ENCODE results near the gene NPHP4.

Gene NPHP4

GRCh38 chr1:5961601-5962000 is 30.6 kb downstream of the NPHP4 start:
- Histone ChIP-seq H3K27me3 (replicated peaks; ENCODE audit: insufficient read depth, low read length) (no peaks in the 10 kb centered on the region), H3K4me3 (ENCODE audit: low read length) (no peak overlapping the region), H2AFZ (ENCODE audit: low read length) (no peak overlapping the region), H3K4me1 (ENCODE audit: low read length) (no peaks in the 10 kb centered on the region), H3K79me2 (ENCODE audit: low read length) (no peaks in the 10 kb centered on the region), H3K9me2 (replicated peaks; ENCODE audit: insufficient read depth, low read length) (no peaks in the 10 kb centered on the region), H3K4me2 (ENCODE audit: low read depth, low read length) (no peak overlapping the region), H3K36me3 (replicated peaks; ENCODE audit: insufficient read depth, low read length) (no peaks in the 10 kb centered on the region), H3K9me3 (replicated peaks; ENCODE audit: insufficient read depth, low read length) (no peaks in the 10 kb centered on the region), H3F3A (ENCODE audit: insufficient read depth, low read length) (no peaks in the 10 kb centered on the region), H4K20me1 (ENCODE audit: insufficient read depth, low read length) (no peaks in the 10 kb centered on the region; the same call in 1 of the 2 replicates), H3K9ac (ENCODE audit: low read length) (no peak overlapping the region), H3K27ac (ENCODE audit: low read length) (no peak overlapping the region)
- DNase-seq, result no peak
- no peak for TF ChIP-seq EZH2 (optimal IDR thresholded peaks at IDR 0.05; ENCODE audit: low read depth, low read length)
- no peak for TF ChIP-seq EZH2phosphoT487 (IDR thresholded peaks at IDR 0.05; ENCODE audit: low read length)
- TF ChIP-seq CTCF (IDR thresholded peaks at IDR 0.05; ENCODE audit: low read length), result no peak

GRCh38 chr1:5960336-5960735 is 31.9 kb downstream of the NPHP4 start:
- Histone ChIP-seq H4K20me1 (ENCODE audit: insufficient read depth, low read length) (no peaks in the 10 kb centered on the region; the same call in 1 of the 2 replicates), H3K79me2 (ENCODE audit: low read length) (no peaks in the 10 kb centered on the region), H3F3A (ENCODE audit: insufficient read depth, low read length) (no peaks in the 10 kb centered on the region), H3K27me3 (replicated peaks; ENCODE audit: insufficient read depth, low read length) (no peaks in the 10 kb centered on the region), H3K27ac (ENCODE audit: low read length) (no peak overlapping the region), H3K9me3 (replicated peaks; ENCODE audit: insufficient read depth, low read length) (no peaks in the 10 kb centered on the region), H3K36me3 (replicated peaks; ENCODE audit: insufficient read depth, low read length) (no peaks in the 10 kb centered on the region), H3K9me2 (replicated peaks; ENCODE audit: insufficient read depth, low read length) (no peaks in the 10 kb centered on the region), H3K4me2 (ENCODE audit: low read depth, low read length) (no peak overlapping the region), H3K9ac (ENCODE audit: low read length) (no peak overlapping the region), H3K4me1 (ENCODE audit: low read length) (peaks cover 2% of the 10 kb centered on the region; the same call in 1 of the 2 replicates), H2AFZ (ENCODE audit: low read length) (no peak overlapping the region), H3K4me3 (ENCODE audit: low read length) (no peak overlapping the region)
- TF ChIP-seq EZH2phosphoT487 (IDR thresholded peaks at IDR 0.05; ENCODE audit: low read length) (no peak), EZH2 (optimal IDR thresholded peaks at IDR 0.05; ENCODE audit: low read depth, low read length) (no peak), CTCF (IDR thresholded peaks at IDR 0.05; ENCODE audit: low read length) (no peak)
- no peak for DNase-seq

- Histone ChIP-seq H3K4me2 (ENCODE audit: low read depth, low read length) (no peak overlapping the region), H2AFZ (ENCODE audit: low read length) (no peak overlapping the region), H3K27me3 (replicated peaks; ENCODE audit: insufficient read depth, low read length) (no peaks in the 10 kb centered on the region), H3K79me2 (ENCODE audit: low read length) (no peaks in the 10 kb centered on the region), H3F3A (ENCODE audit: insufficient read depth, low read length) (no peaks in the 10 kb centered on the region), H3K36me3 (replicated peaks; ENCODE audit: insufficient read depth, low read length) (no peaks in the 10 kb centered on the region), H3K9me3 (replicated peaks; ENCODE audit: insufficient read depth, low read length) (no peaks in the 10 kb centered on the region), H3K27ac (ENCODE audit: low read length) (no peak overlapping the region), H3K9ac (ENCODE audit: low read length) (no peak overlapping the region), H4K20me1 (ENCODE audit: insufficient read depth, low read length) (no peaks in the 10 kb centered on the region; the same call in 1 of the 2 replicates), H3K4me1 (ENCODE audit: low read length) (peaks cover 6% of the 10 kb centered on the region; the same call in 1 of the 2 replicates), H3K4me3 (ENCODE audit: low read length) (no peak overlapping the region), H3K9me2 (replicated peaks; ENCODE audit: insufficient read depth, low read length) (no peaks in the 10 kb centered on the region)
- TF ChIP-seq EZH2phosphoT487 (IDR thresholded peaks at IDR 0.05; ENCODE audit: low read length) (no peak), CTCF (IDR thresholded peaks at IDR 0.05; ENCODE audit: low read length) (no peak), EZH2 (optimal IDR thresholded peaks at IDR 0.05; ENCODE audit: low read depth, low read length) (no peak)
- no peak for DNase-seq
Measured at GRCh38 chr1:5959667-5960230, 32.5 kb downstream of the NPHP4 start.

Measured in MM.1S (cell line).